Measurements from ENCODE around the gene ITGB7. TPM values are rescaled to one million over a fixed set of nuclear protein-coding genes. Genes with fewer than 3 reads are reported as not detected.

ITGB7 gene
- total RNA-seq, 4 donors from 2014 or later: 1.1 to 1.8 (median 1.4) TPM

GRCh38 chr12:53251477-53252348 lies 44.7 kb upstream of the ITGB7 start:
- no peaks in the 10 kb centered on the region for H3K27me3 ChIP-seq
- H3K36me3 ChIP-seq: peaks cover 15 to 28% (median 27%) of the 10 kb centered on the region in 4 donors
- DNase-seq (ENCODE audit: extremely low spot score): peak; percentile 96
- H3K9me3 ChIP-seq: no peaks in the 10 kb centered on the region
- intact Hi-C loops (cut with DNase I): loop anchor here (2.0 kb wide), 1 partner anchor 33 kb away; no protein-coding TSS in a partner anchor
- H3K4me3 ChIP-seq: peak overlapping the region; percentile 74 to 95 (median 86)
- peaks cover 24 to 45% (median 36%) of the 10 kb centered on the region in 4 donors for H3K4me1 ChIP-seq
- TF ChIP-seq POLR2AphosphoS5 (IDR thresholded peaks at IDR 0.05): peak; percentile 60 to 90
- TF ChIP-seq EP300 (IDR thresholded peaks at IDR 0.05): no peak
- TF ChIP-seq CTCF (IDR thresholded peaks at IDR 0.05): peak; percentile 43 to 55 (median 43)
- H3K27ac ChIP-seq (replicated peaks in 1 of 4): peak overlapping the region; percentile 88 to 93 (median 91)
- WGBS: 0% methylated on average over 7 of the region's 51 CpGs

- intact Hi-C loops (cut with DNase I): no loop called here
- WGBS: 79% methylated on average over 3 of the region's 3 CpGs
- TF ChIP-seq POLR2AphosphoS5 (IDR thresholded peaks at IDR 0.05) (no peak), EP300 (IDR thresholded peaks at IDR 0.05) (no peak), POLR2A (IDR thresholded peaks at IDR 0.05; ENCODE audit: low read depth) (no peak), CTCF (IDR thresholded peaks at IDR 0.05) (no peak)
- Histone ChIP-seq H3K27me3 (peaks cover 0 to 11% (median 0%) of the 10 kb centered on the region in 4 donors), H3K27ac (replicated peaks in 1 of 4) (no peak overlapping the region), H3K4me1 (peaks cover 0 to under 1% (median 0%) of the 10 kb centered on the region in 4 donors), H3K9me3 (no peaks in the 10 kb centered on the region), H3K36me3 (no peaks in the 10 kb centered on the region), H3K4me3 (no peak overlapping the region)
- no peak for DNase-seq (ENCODE audit: extremely low spot score)
These were observed 38.2 kb upstream of the ITGB7 start for GRCh38 chr12:53245286-53245685.

- H3K4me1 ChIP-seq: no peaks in the 10 kb centered on the region
- WGBS: 61% methylated on average over 1 of the region's 1 CpG
- no peaks in the 10 kb centered on the region for H3K36me3 ChIP-seq
- intact Hi-C loops (cut with DNase I): no loop called here
- no peak for DNase-seq (ENCODE audit: extremely low spot score)
- H3K4me3 ChIP-seq: no peak overlapping the region
- TF ChIP-seq EP300 (IDR thresholded peaks at IDR 0.05): no peak
- no peak for TF ChIP-seq POLR2AphosphoS5 (IDR thresholded peaks at IDR 0.05)
- no peak for TF ChIP-seq POLR2A (IDR thresholded peaks at IDR 0.05; ENCODE audit: low read depth)
- no peak for TF ChIP-seq CTCF (IDR thresholded peaks at IDR 0.05)
- peaks cover 0 to 11% (median 0%) of the 10 kb centered on the region in 4 donors for H3K27me3 ChIP-seq
- H3K27ac ChIP-seq (replicated peaks in 1 of 4): no peak overlapping the region
- H3K9me3 ChIP-seq: no peaks in the 10 kb centered on the region
These were observed 37.3 kb upstream of the ITGB7 start for GRCh38 chr12:53244337-53244736.

GRCh38 chr12:53241623-53242412 lies 34.8 kb upstream of the ITGB7 start:
- TF ChIP-seq POLR2AphosphoS5 (IDR thresholded peaks at IDR 0.05): no peak
- no peak for TF ChIP-seq EP300 (IDR thresholded peaks at IDR 0.05)
- no peak for TF ChIP-seq POLR2A (IDR thresholded peaks at IDR 0.05; ENCODE audit: low read depth)
- no peaks in the 10 kb centered on the region for H3K9me3 ChIP-seq
- no peak overlapping the region for H3K27ac ChIP-seq (replicated peaks in 1 of 4)
- no peaks in the 10 kb centered on the region for H3K4me1 ChIP-seq
- intact Hi-C loops (cut with DNase I): no loop called here
- H3K4me3 ChIP-seq: no peak overlapping the region
- H3K27me3 ChIP-seq: peaks cover 0 to 11% (median 0%) of the 10 kb centered on the region in 4 donors
- H3K36me3 ChIP-seq: no peaks in the 10 kb centered on the region
- WGBS: 78% methylated on average over 8 of the region's 11 CpGs
- no peak for DNase-seq (ENCODE audit: extremely low spot score)
